Measurements from ENCODE around the gene RBPMS2. TPM values are rescaled to one million over a fixed set of nuclear protein-coding genes. Genes with fewer than 3 reads are reported as not detected.

RBPMS2 gene
- total RNA-seq, 1 donor from 2014 or later: not detected

DNA sequence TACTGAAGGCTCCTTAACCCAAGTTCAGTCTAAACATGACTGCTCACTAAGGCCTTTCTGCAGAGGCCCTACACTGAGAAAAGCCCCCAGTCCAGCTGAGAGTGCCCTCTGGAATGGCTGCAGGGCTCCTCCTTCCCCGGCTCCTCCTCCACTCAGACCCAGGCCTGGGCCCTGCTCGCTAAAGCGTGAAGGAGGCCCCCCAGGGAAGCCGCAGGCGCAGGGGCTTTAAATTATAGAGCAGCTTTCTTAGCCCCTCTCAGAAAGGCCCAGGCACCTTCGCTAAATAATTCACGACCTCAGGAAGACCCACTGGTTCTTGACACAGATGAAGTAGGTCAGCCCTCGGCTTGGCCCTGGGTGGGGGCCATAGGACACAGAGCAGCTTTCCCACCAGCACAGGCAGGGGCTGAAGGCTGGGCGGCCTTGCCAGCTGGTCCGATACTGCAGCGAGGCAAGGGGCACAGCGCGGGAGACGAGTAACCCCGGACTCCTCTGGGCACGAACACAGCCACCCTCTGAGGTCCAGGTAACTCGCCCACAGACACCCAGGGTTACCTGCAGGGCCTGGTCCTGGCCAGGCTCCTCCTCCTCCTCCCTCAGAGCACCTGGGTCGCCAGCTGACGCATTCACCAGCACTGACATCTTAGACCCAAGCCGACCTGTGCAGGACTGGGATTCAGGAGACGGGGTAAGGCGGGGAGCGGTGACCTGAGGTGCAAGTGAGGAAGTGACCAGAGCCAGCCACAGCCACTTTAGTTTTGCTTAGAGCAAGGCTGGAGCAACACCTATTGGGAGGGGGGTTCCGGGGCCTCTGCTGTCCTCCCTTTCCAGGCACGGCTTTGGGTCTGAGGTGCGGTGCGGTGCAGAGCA, 36.9 kb downstream of the RBPMS2 start:
- TF ChIP-seq, protein P1, sequence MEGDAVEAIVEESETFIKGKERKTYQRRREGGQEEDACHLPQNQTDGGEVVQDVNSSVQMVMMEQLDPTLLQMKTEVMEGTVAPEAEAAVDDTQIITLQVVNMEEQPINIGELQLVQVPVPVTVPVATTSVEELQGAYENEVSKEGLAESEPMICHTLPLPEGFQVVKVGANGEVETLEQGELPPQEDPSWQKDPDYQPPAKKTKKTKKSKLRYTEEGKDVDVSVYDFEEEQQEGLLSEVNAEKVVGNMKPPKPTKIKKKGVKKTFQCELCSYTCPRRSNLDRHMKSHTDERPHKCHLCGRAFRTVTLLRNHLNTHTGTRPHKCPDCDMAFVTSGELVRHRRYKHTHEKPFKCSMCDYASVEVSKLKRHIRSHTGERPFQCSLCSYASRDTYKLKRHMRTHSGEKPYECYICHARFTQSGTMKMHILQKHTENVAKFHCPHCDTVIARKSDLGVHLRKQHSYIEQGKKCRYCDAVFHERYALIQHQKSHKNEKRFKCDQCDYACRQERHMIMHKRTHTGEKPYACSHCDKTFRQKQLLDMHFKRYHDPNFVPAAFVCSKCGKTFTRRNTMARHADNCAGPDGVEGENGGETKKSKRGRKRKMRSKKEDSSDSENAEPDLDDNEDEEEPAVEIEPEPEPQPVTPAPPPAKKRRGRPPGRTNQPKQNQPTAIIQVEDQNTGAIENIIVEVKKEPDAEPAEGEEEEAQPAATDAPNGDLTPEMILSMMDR (IDR thresholded peaks at IDR 0.05): no peak
- H3K27ac ChIP-seq: no peak overlapping the region
- no peak for DNase-seq (ENCODE audit: low spot score in 2 of 2)
- H3K9me3 ChIP-seq: no peaks in the 10 kb centered on the region
- no peaks in the 10 kb centered on the region for H3K27me3 ChIP-seq
- no peak overlapping the region for H3K4me3 ChIP-seq
- intact Hi-C loops (cut with DNase I): no loop called here
- no peaks in the 10 kb centered on the region for H3K4me1 ChIP-seq
- no peaks in the 10 kb centered on the region for H3K36me3 ChIP-seq

DNA sequence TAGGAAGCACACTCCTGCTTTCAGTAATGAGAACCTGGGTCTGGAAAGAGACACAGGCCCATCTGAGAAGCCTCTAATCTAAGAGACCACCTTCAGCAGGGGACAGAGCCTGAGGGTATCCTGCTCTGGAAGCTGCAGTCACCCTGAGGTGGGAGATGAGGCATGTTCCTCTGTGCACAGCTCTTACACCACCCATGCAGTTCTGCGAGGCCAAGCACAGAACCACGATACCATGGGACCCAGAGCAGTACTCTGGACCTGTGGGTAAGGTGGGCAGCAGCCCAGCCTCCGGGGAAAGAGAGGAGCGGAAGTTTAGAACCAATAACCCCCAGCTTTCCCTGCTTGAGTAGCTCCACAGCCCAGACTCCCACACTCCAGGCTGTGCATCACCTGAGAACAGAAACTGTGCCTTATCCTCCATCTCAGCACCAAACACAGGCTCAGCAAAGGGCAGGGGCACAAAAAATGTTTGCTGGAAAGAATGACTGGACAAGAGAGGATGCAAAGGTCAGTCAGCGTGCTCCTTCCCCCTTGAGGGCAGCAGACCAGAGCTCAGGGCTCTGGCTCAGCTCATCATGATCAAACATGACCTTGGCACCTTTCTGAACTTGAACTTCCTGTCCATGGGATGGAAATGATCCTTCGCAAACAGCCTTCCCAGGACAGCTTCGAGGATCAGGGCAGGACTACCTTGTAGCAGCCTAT, 43.1 kb downstream of the RBPMS2 start:
- intact Hi-C loops (cut with DNase I): no loop called here
- Histone ChIP-seq H3K27me3 (no peaks in the 10 kb centered on the region), H3K36me3 (no peaks in the 10 kb centered on the region), H3K27ac (no peak overlapping the region), H3K4me3 (no peak overlapping the region), H3K4me1 (no peaks in the 10 kb centered on the region), H3K9me3 (no peaks in the 10 kb centered on the region)
- TF ChIP-seq, protein P1 (IDR thresholded peaks at IDR 0.05): no peak
- DNase-seq (ENCODE audit: low spot score in 2 of 2): no peak

DNA sequence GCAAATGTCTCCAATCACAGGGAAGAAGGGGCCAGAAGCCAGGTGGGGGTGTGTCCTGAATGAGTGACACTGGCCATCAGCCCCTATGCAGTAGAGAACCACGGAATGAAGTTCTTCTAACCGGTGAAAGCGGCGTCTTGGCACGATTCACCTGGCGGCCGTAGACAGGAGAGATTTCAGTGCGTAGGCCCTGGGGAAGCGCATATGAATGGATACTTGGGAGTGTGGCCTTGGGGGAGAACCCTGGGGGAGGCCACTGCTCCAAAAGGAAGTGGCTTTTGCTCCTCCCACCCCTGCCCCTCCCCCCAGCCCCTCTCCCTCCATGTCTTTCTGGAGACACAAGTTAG, 43.6 kb downstream of the RBPMS2 start:
- Histone ChIP-seq H3K4me3 (no peak overlapping the region), H3K27ac (no peak overlapping the region), H3K9me3 (no peaks in the 10 kb centered on the region), H3K36me3 (no peaks in the 10 kb centered on the region), H3K27me3 (no peaks in the 10 kb centered on the region), H3K4me1 (no peaks in the 10 kb centered on the region)
- TF ChIP-seq, protein P1 (IDR thresholded peaks at IDR 0.05): no peak
- intact Hi-C loops (cut with DNase I): loop anchor here (1.0 to 2.0 kb wide), 3 partner anchors 79 to 298 kb away; partner anchors contain the start of gene MTFMT
- no peak for DNase-seq (ENCODE audit: low spot score in 2 of 2)

DNA sequence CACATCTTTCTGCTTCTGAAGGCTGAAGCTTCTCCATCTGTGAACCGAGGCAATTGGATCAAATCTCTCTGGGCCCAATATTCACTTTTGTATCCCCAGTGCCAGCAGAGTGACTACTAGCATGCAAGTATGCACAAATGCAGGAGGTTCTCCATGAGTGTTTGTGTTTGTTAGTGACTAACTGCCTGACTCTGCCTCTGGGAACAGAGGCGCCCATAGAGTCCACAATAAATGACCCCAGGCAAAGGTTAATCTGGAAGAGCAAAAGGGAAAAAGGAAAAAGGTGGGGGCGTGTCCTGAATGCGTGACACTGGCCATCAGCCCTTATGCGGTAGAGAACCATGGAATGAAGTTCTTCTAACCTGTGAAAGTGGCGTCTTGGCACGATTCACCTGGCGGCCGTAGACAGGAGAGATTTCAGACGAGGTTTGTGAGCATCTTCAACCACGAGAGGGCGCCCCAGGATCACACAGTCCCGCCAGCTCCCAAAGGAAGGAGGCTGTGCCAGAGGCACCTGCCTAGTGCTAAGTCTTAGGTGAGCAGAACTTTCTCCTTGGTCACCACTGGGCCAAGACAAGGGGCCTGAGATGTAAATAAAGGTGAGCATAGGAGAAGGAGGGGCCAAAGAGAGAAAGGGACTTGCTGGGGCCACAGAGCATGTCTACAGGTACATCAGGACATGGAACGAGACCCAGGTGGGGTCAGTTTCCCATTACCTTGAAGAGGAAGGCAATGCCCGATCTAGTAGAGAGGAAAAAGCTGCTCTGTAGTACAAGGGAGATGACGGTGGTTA, 44.2 kb downstream of the RBPMS2 start:
- Histone ChIP-seq H3K4me3 (no peak overlapping the region), H3K9me3 (no peaks in the 10 kb centered on the region), H3K27ac (no peak overlapping the region), H3K36me3 (no peaks in the 10 kb centered on the region), H3K27me3 (no peaks in the 10 kb centered on the region), H3K4me1 (no peaks in the 10 kb centered on the region)
- TF ChIP-seq, protein P1 (IDR thresholded peaks at IDR 0.05): peak; percentile 83 to 97 (median 89)
- DNase-seq (ENCODE audit: low spot score in 2 of 2): peak in 1 of 2 donors; percentile 91
- intact Hi-C loops (cut with DNase I): loop anchor here (1.0 to 2.0 kb wide), 3 partner anchors 79 to 298 kb away; partner anchors contain the start of gene MTFMT

DNA sequence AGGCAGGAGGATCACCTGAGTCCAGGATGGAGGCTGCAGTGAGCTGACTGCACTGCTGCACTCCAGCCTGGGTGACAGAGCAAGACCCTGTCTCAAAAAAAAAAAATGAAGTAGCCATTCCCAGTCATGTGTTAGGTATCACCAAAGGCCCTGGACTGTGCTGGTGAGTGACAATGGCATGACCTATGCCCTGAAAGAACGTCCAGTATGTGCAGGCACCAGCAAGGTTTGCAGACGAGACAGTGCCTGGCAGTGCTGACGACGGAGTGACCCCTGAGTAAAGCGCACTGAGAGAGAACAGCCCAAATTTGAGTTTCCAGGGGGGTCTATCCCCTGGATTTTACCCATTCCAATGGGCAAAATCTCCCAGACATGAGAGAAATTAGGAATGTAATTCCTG, 45.2 kb downstream of the RBPMS2 start:
- Histone ChIP-seq H3K27ac (no peak overlapping the region), H3K9me3 (no peaks in the 10 kb centered on the region), H3K4me1 (no peaks in the 10 kb centered on the region), H3K36me3 (no peaks in the 10 kb centered on the region), H3K27me3 (no peaks in the 10 kb centered on the region), H3K4me3 (no peak overlapping the region)
- TF ChIP-seq, protein P1 (IDR thresholded peaks at IDR 0.05): no peak
- intact Hi-C loops (cut with DNase I): loop anchor here (2.0 kb wide), 1 partner anchor 175 kb away; no protein-coding TSS in a partner anchor
- DNase-seq (ENCODE audit: low spot score in 2 of 2): no peak

All from ascending aorta (tissue), 2 donors.